Measurements from ENCODE around the gene KREMEN1. TPM values are rescaled to one million over a fixed set of nuclear protein-coding genes. Genes with fewer than 3 reads are reported as not detected.

Gene KREMEN1
- total and polyA plus RNA-seq, 4 donors, result 1.2 to 22.6 (median 3.8) TPM

DNA sequence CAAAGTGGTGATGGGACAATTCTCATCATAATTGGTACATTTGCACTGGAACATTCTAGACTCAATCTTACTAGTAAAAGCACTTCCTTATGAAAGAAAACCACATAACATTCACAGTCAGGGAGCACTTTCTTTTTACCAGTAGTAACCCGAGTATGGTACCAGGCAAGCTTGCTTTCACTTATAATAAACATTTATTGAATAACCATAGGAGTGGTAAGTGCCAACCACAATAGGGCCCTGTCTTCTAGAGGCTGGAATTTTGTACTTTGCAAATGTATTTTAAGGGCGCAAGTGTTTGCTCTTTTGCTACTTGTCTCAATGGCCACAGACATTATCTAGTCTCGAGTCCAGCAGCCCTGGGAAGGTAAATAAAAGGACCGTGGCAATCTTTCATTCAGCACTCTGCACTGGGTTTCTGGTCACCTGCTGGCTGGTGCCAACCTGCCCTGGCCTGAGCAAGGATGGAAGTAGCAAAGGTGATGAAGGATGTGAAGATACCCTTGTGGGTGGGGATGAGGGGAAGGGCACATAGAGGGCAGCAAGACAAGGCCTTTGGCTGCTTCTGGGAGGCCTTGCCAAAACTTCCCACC, 35.4 kb upstream of the KREMEN1 start:
- Histone ChIP-seq H3K36me3 (ENCODE audit: control insufficient read depth in 4 of 4, insufficient read depth in 3 of 4, low read depth in 1 of 4, low read length in 3 of 4) (no peaks in the 10 kb centered on the region), H3K27me3 (ENCODE audit: control insufficient read depth in 4 of 4, insufficient read depth in 4 of 4, low read length in 3 of 4) (no peaks in the 10 kb centered on the region), H3K27ac (ENCODE audit: low read depth in 1 of 2, low read length in 2 of 2) (peak overlapping the region; percentile 46 to 47), H3K9ac (ENCODE audit: low read depth in 1 of 2, low read length in 2 of 2) (no peak overlapping the region), H3K4me3 (ENCODE audit: low read depth in 1 of 3, low read length in 3 of 3) (no peak overlapping the region), H3K4me1 (ENCODE audit: control insufficient read depth in 4 of 4, insufficient read depth in 4 of 4, low read length in 3 of 4) (peaks cover 3 to 35% (median 23%) of the 10 kb centered on the region in 4 donors), H3K9me3 (ENCODE audit: control insufficient read depth in 4 of 4, low read length in 3 of 4) (no peaks in the 10 kb centered on the region)
- DNase-seq (ENCODE audit: low spot score), result no peak
- TF ChIP-seq FOXA1 (IDR thresholded peaks at IDR 0.05) (no peak), FOXA2 (IDR thresholded peaks at IDR 0.05) (no peak), JUND (IDR thresholded peaks at IDR 0.05) (no peak), EGR1 (IDR thresholded peaks at IDR 0.05; ENCODE audit: low read depth in 2 of 2) (no peak), YY1 (IDR thresholded peaks at IDR 0.05) (peak; percentile 14), GABPA (IDR thresholded peaks at IDR 0.05 in 1 of 2, conservative IDR thresholded peaks at IDR 0.05 in 1 of 2) (no peak), HNF4G (IDR thresholded peaks at IDR 0.05) (no peak), RAD21 (IDR thresholded peaks at IDR 0.05) (peak in 1 of 2 donors; percentile 30), NR2F2 (IDR thresholded peaks at IDR 0.05) (no peak), HNF4A (conservative IDR thresholded peaks at IDR 0.05) (peak; percentile 13 to 21), SP1 (IDR thresholded peaks at IDR 0.05) (no peak), TAF1 (conservative IDR thresholded peaks at IDR 0.05) (no peak), RXRA (IDR thresholded peaks at IDR 0.05) (peak in 1 of 2 donors; percentile 23)
- TF ChIP-seq, protein P1, sequence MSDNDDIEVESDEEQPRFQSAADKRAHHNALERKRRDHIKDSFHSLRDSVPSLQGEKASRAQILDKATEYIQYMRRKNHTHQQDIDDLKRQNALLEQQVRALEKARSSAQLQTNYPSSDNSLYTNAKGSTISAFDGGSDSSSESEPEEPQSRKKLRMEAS (IDR thresholded peaks at IDR 0.05), result no peak
- TF ChIP-seq, protein P2, sequence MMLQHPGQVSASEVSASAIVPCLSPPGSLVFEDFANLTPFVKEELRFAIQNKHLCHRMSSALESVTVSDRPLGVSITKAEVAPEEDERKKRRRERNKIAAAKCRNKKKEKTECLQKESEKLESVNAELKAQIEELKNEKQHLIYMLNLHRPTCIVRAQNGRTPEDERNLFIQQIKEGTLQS (IDR thresholded peaks at IDR 0.05), result no peak
- TF ChIP-seq, protein P3, sequence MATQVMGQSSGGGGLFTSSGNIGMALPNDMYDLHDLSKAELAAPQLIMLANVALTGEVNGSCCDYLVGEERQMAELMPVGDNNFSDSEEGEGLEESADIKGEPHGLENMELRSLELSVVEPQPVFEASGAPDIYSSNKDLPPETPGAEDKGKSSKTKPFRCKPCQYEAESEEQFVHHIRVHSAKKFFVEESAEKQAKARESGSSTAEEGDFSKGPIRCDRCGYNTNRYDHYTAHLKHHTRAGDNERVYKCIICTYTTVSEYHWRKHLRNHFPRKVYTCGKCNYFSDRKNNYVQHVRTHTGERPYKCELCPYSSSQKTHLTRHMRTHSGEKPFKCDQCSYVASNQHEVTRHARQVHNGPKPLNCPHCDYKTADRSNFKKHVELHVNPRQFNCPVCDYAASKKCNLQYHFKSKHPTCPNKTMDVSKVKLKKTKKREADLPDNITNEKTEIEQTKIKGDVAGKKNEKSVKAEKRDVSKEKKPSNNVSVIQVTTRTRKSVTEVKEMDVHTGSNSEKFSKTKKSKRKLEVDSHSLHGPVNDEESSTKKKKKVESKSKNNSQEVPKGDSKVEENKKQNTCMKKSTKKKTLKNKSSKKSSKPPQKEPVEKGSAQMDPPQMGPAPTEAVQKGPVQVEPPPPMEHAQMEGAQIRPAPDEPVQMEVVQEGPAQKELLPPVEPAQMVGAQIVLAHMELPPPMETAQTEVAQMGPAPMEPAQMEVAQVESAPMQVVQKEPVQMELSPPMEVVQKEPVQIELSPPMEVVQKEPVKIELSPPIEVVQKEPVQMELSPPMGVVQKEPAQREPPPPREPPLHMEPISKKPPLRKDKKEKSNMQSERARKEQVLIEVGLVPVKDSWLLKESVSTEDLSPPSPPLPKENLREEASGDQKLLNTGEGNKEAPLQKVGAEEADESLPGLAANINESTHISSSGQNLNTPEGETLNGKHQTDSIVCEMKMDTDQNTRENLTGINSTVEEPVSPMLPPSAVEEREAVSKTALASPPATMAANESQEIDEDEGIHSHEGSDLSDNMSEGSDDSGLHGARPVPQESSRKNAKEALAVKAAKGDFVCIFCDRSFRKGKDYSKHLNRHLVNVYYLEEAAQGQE (IDR thresholded peaks at IDR 0.05), result no peak
- TF ChIP-seq, protein P4, sequence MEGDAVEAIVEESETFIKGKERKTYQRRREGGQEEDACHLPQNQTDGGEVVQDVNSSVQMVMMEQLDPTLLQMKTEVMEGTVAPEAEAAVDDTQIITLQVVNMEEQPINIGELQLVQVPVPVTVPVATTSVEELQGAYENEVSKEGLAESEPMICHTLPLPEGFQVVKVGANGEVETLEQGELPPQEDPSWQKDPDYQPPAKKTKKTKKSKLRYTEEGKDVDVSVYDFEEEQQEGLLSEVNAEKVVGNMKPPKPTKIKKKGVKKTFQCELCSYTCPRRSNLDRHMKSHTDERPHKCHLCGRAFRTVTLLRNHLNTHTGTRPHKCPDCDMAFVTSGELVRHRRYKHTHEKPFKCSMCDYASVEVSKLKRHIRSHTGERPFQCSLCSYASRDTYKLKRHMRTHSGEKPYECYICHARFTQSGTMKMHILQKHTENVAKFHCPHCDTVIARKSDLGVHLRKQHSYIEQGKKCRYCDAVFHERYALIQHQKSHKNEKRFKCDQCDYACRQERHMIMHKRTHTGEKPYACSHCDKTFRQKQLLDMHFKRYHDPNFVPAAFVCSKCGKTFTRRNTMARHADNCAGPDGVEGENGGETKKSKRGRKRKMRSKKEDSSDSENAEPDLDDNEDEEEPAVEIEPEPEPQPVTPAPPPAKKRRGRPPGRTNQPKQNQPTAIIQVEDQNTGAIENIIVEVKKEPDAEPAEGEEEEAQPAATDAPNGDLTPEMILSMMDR (IDR thresholded peaks at IDR 0.05; ENCODE audit: low read depth, low read length, missing input control), result no peak
- TF ChIP-seq, protein P5, sequence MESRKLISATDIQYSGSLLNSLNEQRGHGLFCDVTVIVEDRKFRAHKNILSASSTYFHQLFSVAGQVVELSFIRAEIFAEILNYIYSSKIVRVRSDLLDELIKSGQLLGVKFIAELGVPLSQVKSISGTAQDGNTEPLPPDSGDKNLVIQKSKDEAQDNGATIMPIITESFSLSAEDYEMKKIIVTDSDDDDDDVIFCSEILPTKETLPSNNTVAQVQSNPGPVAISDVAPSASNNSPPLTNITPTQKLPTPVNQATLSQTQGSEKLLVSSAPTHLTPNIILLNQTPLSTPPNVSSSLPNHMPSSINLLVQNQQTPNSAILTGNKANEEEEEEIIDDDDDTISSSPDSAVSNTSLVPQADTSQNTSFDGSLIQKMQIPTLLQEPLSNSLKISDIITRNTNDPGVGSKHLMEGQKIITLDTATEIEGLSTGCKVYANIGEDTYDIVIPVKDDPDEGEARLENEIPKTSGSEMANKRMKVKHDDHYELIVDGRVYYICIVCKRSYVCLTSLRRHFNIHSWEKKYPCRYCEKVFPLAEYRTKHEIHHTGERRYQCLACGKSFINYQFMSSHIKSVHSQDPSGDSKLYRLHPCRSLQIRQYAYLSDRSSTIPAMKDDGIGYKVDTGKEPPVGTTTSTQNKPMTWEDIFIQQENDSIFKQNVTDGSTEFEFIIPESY (IDR thresholded peaks at IDR 0.05), result no peak
- WGBS, result 35% methylated on average over 4 of the region's 4 CpGs

Data from liver (tissue), 9 donors.